ENCODE measurements around the gene JMJD8.
A peak's percentile ranks its signal among the peaks of the same experiment; 100 is the strongest.

Gene JMJD8

DNA sequence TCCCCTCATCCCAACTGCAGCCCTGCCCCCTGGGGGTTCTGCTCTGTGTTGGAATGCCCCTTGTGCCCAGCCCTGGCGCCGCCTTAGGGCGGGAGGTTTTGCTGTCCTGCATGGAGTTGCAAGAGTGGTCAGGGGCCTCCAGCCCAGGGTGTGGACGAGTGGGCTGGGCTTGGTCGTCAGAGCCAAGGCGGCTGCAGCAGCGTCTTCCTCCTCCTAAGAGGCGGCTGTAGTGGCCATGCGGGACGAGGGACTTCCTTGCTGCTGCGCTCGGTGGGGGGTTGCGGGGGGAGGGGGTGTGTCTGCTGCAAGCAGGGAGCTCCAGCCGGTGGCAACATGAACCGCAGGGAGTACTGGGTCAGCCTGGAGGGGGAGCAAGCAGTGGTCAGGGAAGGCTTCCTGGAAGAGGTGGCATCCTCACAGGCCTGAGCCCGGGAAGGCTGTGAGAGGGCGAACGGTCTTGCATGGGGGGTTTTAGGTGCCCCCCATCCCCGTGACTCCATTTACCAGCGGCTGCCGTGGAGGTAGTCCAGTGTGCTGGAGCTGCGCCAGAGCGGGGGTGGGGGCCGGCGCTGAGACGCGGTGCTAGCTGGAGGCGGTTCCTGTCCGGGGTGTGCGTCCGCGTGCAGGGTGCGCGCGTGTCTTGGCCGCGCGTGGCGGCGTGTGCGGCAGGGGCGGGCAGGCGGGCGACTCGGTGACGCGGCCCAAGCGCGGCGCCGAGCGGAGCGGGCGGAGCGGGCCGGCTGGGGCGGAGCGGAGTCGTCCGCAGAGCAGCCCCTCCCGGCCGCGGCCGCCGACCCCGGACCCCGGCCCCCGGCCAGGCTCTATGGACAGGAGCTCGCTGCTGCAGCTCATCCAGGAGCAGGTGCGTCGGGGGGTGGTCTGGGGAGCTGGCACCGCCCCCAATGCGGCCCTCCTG, 8.9 kb downstream of the JMJD8 start, which contains the start of gene RHBDL1:
Gene RHBDL1, plus strand, starts transcription at position 704 of the 916 bp plus-strand sequence. Its CDS starts 120 bp downstream, at position 824.
- no peak for DNase-seq

DNA sequence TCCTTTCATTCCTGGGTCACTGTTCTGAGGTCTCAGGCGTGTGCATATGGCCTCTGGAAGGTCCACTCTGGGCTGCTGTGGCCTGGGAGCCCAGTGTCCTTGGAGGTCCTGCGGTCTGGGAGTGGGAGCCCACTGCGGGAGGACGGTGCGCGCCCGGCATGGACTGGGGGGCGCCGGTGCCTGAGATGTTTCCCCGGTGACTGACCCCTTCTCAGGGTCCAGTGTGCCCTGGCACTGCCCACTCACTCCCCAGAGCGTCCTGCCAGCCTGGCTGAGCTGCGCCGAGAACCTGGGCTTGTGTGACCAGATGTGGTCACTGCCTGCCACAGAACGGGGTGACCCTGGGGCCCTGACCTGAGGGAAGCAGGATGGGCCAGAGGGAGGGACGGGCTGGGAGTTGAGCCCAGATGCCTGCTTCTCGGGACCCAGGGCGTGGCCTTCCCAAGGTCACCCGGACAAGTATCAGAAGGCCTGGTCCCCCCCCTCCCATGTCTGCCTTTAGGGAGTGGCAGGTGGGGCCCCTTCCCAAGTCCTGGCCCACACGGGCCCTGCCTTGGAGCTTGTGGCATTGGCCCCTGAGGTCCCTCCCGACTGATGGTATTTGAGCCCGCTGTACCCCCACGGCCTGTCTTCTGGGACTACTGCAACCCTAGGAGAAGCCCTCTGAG, 9.8 kb downstream of the JMJD8 start:
- no peak for DNase-seq

DNA sequence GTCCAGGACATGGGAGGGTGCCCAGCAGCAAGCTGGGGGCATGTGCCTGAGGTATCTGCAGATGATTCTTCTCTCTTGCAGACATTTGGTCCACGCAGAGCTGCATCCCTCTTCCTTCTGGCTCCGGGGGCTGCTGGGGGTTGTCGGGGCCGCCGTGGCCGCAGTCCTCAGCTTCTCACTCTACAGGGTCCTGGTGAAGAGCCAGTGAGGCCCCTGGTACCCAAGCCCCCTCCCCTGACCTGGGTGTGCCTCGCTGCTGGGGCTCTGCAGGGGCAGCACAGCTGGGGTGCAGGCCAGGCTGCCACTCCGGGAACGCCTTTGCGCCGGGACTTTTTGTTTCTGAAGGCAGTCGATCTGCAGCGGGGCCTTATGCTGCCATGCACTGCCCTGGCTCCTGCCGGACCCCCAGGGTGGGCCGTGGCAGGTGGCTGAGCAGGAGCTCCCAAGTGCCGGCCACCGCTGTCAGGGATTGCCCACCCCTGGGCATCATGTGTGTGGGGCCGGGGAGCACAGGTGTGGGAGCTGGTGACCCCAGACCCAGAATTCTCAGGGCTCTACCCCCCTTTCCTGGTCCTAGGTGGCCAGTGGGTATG, 10.6 kb downstream of the JMJD8 start:
- no peak for DNase-seq

- no peak for DNase-seq
These were observed 11.3 kb downstream of the JMJD8 start for GRCh38 chr16:672851-673250.

- no peak for DNase-seq
These were observed 11.8 kb downstream of the JMJD8 start for GRCh38 chr16:672371-672770.

DNA sequence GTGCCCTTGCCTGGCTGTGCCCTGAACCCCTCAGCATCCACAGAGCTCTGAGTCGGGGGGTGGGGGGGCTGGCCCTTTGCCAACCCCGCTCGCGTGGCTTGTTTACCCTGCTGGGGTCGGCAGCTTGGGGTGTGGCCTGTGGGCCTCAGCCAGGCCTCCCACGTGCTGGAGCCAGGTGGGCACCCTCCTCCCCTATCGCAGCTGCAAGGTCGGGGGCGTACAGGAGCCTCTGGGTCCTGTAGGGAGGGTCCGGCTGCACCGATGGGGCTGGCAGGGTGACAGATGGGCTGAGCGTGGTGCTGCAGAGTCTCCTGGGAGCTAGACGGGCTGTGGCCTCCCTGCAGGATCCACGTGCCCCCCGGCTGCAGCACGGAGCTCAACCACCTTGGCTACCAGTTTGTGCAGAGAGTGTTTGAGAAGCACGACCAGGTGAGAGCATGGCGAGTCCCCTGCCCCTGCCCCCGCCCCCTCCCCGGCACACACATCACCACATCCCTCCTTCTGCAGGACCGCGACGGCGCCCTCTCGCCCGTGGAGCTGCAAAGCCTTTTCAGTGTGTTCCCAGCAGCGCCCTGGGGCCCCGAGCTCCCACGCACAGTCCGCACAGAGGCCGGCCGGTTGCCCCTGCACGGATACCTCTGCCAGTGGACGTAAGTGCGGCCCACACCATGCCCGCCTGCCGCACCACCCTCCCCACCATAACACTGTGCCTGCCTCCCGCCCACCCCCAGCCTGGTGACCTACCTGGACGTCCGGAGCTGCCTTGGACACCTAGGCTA, 12.6 kb downstream of the JMJD8 start:
- DNase-seq: no peak

- no peak for DNase-seq
These were observed 13.4 kb downstream of the JMJD8 start for GRCh38 chr16:670485-671352.

DNA sequence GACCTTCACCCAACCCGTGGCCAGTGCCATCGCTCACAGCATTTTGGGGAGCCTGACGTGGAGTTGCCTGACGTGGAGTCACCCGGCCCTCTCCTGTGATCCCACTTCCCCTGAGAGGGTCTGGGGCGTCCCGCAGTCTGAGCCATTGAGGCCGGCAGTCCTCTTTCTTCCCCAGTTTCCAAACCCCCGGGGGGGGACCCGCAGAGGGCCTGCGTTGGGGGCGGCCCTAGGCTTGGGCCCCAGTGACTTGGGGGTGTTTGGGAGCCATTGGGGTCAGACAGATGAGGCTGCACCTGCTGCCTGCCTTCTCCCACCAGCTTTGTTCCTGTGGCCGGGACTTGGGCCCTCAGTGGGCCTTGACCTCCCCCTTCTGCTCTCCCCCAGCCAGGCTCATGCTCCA, 14.5 kb downstream of the JMJD8 start:
- DNase-seq: no peak

DNA sequence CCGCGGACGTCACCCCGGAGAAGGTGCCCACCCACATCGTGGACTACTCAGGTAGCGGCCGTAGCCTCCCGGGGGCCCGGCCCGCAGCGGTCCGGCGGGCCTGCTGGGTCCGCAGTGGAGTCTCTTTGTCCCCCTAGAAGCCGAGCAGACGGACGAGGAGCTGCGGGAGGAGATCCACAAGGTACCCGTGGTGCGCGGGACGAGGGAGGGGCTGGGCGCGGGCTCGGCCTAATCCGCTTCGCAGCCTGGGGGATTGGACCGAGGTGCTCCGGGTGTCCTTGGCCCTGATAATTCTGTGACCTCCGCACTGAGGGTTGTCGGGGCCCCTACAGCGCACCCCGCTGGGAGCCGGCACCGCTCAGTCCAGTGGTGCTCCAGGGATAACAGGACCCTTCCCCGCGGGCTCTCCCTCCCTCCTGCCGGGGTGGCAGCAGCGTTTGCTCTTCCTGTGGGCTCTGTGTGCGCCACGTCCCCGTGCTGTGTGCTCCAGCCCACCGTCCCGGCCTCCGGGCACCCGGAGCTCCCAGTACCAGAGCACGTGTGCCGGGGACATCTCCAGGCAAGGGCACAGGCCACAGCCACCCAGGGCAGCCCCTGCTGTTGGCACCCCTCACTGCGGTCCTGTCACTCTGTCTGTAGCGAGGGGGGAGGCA, 15.5 kb downstream of the JMJD8 start:
- DNase-seq: no peak

DNA sequence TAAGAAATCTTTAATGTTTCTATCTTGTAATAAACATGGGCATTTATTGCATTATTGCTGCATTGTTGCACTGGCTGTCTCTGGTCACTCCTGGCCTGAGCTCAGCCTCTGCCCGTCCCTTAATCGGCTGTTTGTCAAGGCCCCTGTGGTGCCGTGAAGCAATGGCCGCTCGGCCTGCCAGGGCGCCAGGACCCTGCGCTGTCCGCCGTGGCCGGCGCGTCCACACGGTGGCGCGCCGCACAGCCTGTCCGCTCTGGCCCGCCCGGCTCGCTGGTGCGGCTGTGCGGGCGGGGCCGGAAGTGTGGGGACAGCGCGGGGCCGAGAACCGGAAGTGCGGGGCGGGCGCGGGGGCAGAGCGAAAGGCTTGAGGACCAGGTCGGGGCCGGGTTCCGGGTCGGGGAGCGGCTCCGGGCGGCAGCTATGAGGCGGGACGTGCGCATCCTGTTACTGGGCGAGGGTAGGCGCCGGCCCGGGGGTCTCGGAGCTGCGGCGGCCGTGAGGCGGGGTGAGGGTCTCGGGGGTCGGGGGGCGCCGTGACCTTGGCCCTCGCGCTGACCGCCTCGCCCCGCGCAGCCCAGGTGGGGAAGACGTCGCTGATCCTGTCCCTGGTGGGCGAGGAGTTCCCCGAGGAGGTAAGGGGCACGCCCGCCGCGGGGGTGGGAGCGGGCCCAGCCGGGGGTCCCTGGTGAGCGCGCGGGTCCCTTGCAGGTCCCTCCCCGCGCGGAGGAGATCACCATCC, 16.2 kb downstream of the JMJD8 start, which contains the start of gene RHOT2:
Gene RHOT2, plus strand, starts transcription at position 353 of the 739 bp plus-strand sequence. Its CDS starts 68 bp downstream, at position 421.
- DNase-seq: peak; percentile 92

- DNase-seq: no peak
These were observed 16.9 kb downstream of the JMJD8 start for GRCh38 chr16:667113-667779.

DNA sequence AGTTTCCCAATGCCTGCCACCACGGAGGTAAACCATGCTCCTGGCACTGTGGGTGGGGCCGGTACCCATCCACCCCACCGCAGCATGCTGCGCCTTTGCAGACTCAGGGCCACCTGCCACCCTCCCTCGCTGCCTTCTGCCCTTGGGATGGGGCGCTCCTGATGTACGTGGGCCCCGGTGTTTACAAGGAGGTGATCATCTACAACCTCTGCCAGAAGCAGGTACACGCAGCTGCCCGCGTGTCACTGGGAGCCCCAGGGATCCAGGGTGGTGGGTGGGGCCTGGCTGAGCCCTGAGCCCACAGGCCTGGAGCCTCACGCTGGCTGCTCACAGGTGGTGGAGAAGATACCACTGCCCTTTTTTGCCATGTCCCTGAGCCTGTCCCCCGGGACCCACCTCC, 17.6 kb downstream of the JMJD8 start:
- no peak for DNase-seq

DNA sequence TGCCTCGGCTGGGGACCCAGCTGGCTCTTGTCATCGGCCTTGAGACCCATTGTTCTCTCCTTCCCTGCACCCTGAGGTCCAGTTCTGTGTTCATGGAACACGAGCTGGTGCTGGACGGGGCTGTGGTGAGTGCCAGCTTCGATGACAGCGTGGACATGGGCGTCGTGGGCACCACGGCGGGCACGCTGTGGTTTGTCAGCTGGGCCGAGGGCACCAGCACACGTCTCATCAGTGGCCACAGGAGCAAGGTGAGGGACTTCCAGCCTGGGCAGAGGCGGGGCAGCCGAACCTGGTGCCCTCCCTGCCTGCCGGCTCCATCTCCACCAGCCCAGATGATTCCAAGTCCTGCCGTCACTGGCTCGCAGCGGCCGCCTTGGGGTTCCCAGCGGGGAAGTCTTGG, 21.5 kb downstream of the JMJD8 start:
- DNase-seq: no peak

GRCh38 chr16:662095-662494, 22.0 kb downstream of the JMJD8 start:
- no peak for DNase-seq

- no peak for DNase-seq
These were observed 22.8 kb downstream of the JMJD8 start for GRCh38 chr16:661184-661821.

DNA sequence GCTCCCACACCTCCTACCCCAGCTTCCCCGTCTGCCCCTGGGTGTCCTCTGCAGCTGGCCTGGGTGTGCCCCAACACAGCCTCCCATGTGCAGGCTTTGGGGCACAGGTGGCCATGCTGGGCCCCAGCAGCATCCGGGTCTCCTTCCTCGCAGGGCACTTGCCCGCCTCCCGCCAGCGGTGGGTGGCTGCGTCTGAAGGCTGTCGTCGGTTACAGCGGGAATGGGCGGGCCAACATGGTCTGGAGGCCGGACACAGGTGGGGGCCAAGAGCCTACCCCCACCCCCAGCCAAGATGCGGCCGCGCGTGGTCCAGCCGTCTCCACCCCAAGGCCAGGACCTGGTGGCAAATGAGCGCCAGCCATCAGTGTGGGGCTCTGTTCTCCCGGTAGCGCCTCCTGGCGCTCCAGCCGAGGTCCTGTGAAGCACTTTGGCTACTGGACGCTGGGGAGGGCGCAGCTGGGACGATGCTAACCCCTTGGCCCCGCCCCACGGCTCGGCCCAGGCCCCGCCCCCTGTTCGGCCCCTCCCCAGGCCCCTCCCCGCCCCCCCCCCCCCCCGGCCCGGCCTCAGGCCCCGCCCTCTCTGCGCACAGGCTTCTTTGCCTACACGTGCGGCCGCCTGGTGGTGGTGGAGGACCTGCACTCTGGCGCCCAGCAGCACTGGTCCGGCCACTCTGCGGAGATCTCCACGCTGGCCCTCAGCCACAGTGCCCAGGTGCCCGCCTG, 23.5 kb downstream of the JMJD8 start:
- peak; percentile 69 for DNase-seq

- no peak for DNase-seq
These were observed 24.0 kb downstream of the JMJD8 start for GRCh38 chr16:660132-660458.

DNA sequence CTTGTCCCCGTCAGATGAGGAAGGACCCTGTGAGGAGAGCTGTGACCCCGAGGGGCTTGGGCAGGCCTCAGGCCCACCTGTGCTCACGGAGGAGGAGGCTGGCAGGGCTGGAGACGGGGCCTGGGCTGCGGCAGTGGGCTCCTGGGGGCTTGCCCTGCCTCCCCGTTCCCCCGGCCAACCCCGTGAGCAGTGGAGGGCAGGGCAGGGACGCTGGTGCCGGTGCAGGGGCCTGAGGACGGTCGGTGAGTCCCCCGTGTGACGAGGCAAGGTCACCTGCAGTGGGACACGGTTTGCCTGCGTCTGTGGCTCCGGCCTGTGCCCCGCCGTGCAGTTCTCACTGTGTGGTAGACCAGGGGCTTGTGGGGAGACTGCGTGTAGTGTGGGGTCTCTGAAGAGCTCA, 24.5 kb downstream of the JMJD8 start:
- DNase-seq: no peak

Data from stimulated activated naive CD4-positive, alpha-beta T cell treated with Interleukin-2 at 50 U/mL for 16 hours (primary cell).